SK-N-SH treated with all-trans-retinoic acid at 6 μM for 48 hours (cell line): ENCODE data around the gene ZEB2.

ENCODE experiments used
- ATAC-seq: fragments of 200-7000 bp; cut with Tn5 transposase; 3 replicates; pipeline ENCODE4 v1.9.1; 2020; ENCODE audit warnings: mild to moderate bottlenecking, moderate library complexity
- ARNTL ChIP-seq: fragments of 450-650 bp; formaldehyde crosslinking; IDR thresholded peaks from 2 replicates; pipeline ENCODE4 v1.5.0; 2020; ENCODE audit warnings: low read depth, mild to moderate bottlenecking, moderate library complexity, borderline replicate concordance
- BACH2 ChIP-seq: fragments of 250-450 bp; sonication (Bioruptor Pico); IDR thresholded peaks from 2 replicates; pipeline ENCODE4 v1.9.0; 2021; ENCODE audit warnings: mild to moderate bottlenecking, borderline replicate concordance
- CSDC2 ChIP-seq: fragments of 250-450 bp; sonication (Bioruptor Pico); IDR thresholded peaks from 2 replicates; pipeline ENCODE4 v1.5.0; 2020; ENCODE audit warnings: mild to moderate bottlenecking, moderate library complexity
- ESRRG ChIP-seq: fragments of 250-450 bp; sonication (Bioruptor Pico); IDR thresholded peaks from 2 replicates; pipeline ENCODE4 v1.6.1; 2021; ENCODE audit warnings: mild to moderate bottlenecking
- GLIS3 ChIP-seq: fragments of 250-450 bp; sonication (Bioruptor Pico); IDR thresholded peaks from 2 replicates; pipeline ENCODE4 v1.5.0; 2020; ENCODE audit warnings: mild to moderate bottlenecking, moderate library complexity
- ISL1 ChIP-seq: fragments of 250-450 bp; sonication (Bioruptor Pico); IDR thresholded peaks from 2 replicates; pipeline ENCODE4 v2.1.2; 2022; ENCODE audit warnings: mild to moderate bottlenecking, moderate library complexity
- OSR1 ChIP-seq: fragments of 250-450 bp; sonication (Bioruptor Pico); IDR thresholded peaks from 2 replicates; pipeline ENCODE4 v1.8.0; 2022; ENCODE audit warnings: moderate library complexity, mild to moderate bottlenecking, inconsistent platforms
- PATZ1 ChIP-seq: fragments of 250-450 bp; sonication (Bioruptor Pico); IDR thresholded peaks from 2 replicates; pipeline ENCODE4 v1.8.0; 2020; ENCODE audit warnings: mild to moderate bottlenecking, moderate library complexity, borderline replicate concordance
- POU6F1 ChIP-seq: fragments of 250-450 bp; sonication (Bioruptor Pico); IDR thresholded peaks from 2 replicates; pipeline ENCODE4 v1.8.0; 2021; ENCODE audit warnings: low read depth, mild to moderate bottlenecking, moderate library complexity, borderline replicate concordance
- PPARA ChIP-seq: fragments of 250-450 bp; sonication (Bioruptor Pico); IDR thresholded peaks from 2 replicates; pipeline ENCODE4 v1.5.0; 2020; ENCODE audit warnings: mild to moderate bottlenecking, borderline replicate concordance
- RARB ChIP-seq: fragments of 250-450 bp; sonication (Bioruptor Pico); IDR thresholded peaks from 2 replicates; pipeline ENCODE4 v1.8.0; 2021; ENCODE audit warnings: mild to moderate bottlenecking, moderate library complexity
- SNAI2 ChIP-seq: fragments of 250-450 bp; sonication (Bioruptor Pico); IDR thresholded peaks from 2 replicates; pipeline ENCODE4 v1.5.0; 2020; ENCODE audit warnings: mild to moderate bottlenecking, moderate library complexity
- TCF4 ChIP-seq: fragments of 250-450 bp; sonication (Bioruptor Pico); IDR thresholded peaks from 2 replicates; pipeline ENCODE4 v1.8.0; 2021; ENCODE audit warnings: mild to moderate bottlenecking, moderate library complexity, borderline replicate concordance
- TOX ChIP-seq: fragments of 250-450 bp; sonication (Bioruptor Pico); IDR thresholded peaks from 2 replicates; pipeline ENCODE4 v1.8.0; 2021; ENCODE audit warnings: mild to moderate bottlenecking, moderate library complexity, borderline replicate concordance
- TSHZ2 ChIP-seq: fragments of 250-450 bp; sonication (Bioruptor Pico); IDR thresholded peaks from 2 replicates; pipeline ENCODE4 v1.5.0; 2020; ENCODE audit warnings: mild to moderate bottlenecking, moderate library complexity
- ZC3H10 ChIP-seq: fragments of 250-450 bp; sonication (Bioruptor Pico); IDR thresholded peaks from 2 replicates; pipeline ENCODE4 v1.5.1; 2021; ENCODE audit warnings: mild to moderate bottlenecking, moderate library complexity
- ZFP3 ChIP-seq: fragments of 250-450 bp; sonication (Bioruptor Pico); IDR thresholded peaks from 2 replicates; pipeline ENCODE4 v1.5.0; 2020; ENCODE audit warnings: mild to moderate bottlenecking, moderate library complexity
- ZFP30 ChIP-seq: fragments of 450-650 bp; formaldehyde crosslinking; IDR thresholded peaks from 2 replicates; pipeline ENCODE4 v1.5.0; 2022; ENCODE audit warnings: mild to moderate bottlenecking, moderate library complexity
- ZNF565 ChIP-seq: fragments of 450-650 bp; formaldehyde crosslinking; conservative IDR thresholded peaks from 2 replicates; pipeline ENCODE4 v1.5.0; 2020; ENCODE audit warnings: low read depth, mild to moderate bottlenecking, moderate library complexity
- ZNF8 ChIP-seq: fragments of 450-650 bp; formaldehyde crosslinking; IDR thresholded peaks from 2 replicates; pipeline ENCODE4 v1.5.0; 2020; ENCODE audit warnings: mild to moderate bottlenecking, moderate library complexity

The ZEB2 gene

GRCh38 chr2:144477957-144478311 is 42.0 kb downstream of the ZEB2 start:
- no peak for ATAC-seq
- TF ChIP-seq PPARA (CRISPR knock-in tag) (no peak), GLIS3 (CRISPR knock-in tag) (no peak), ZFP3 (no peak), CSDC2 (CRISPR knock-in tag) (no peak), OSR1 (CRISPR knock-in tag) (no peak), BACH2 (CRISPR knock-in tag) (no peak)

- TF ChIP-seq TCF4 (CRISPR knock-in tag) (no peak), SNAI2 (CRISPR knock-in tag) (no peak), ISL1 (CRISPR knock-in tag) (no peak), POU6F1 (CRISPR knock-in tag) (no peak), ZFP3 (no peak), PATZ1 (CRISPR knock-in tag) (no peak), CSDC2 (CRISPR knock-in tag) (no peak), BACH2 (CRISPR knock-in tag) (no peak), ZNF565 (CRISPR knock-in tag) (no peak), TSHZ2 (CRISPR knock-in tag) (no peak)
- TF ChIP-seq, all 23 proteins: peak for 0
- ATAC-seq = peak; percentile 42; the same call in 2 of the 3 replicates
Observed at GRCh38 chr2:144477281-144477956, 42.5 kb downstream of the ZEB2 start.

- no peak for ATAC-seq
- no peak for TF ChIP-seq ISL1 (CRISPR knock-in tag)
- TF ChIP-seq POU6F1 (CRISPR knock-in tag) = no peak
- no peak for TF ChIP-seq ESRRG (CRISPR knock-in tag)
- TF ChIP-seq ZFP30 = no peak
- TF ChIP-seq OSR1 (CRISPR knock-in tag) = no peak
- TF ChIP-seq RARB (CRISPR knock-in tag) = no peak
- TF ChIP-seq CSDC2 (CRISPR knock-in tag) = no peak
- TF ChIP-seq TOX (CRISPR knock-in tag) = no peak
- TF ChIP-seq SNAI2 (CRISPR knock-in tag) = no peak
- TF ChIP-seq ZC3H10 = no peak
- no peak for TF ChIP-seq ZNF8 (CRISPR knock-in tag)
- TF ChIP-seq ARNTL (CRISPR knock-in tag) = no peak
- no peak for TF ChIP-seq TCF4 (CRISPR knock-in tag)
- no peak for TF ChIP-seq BACH2 (CRISPR knock-in tag)
- TF ChIP-seq, all 23 proteins: peak for 0
Observed at GRCh38 chr2:144476682-144477081, 43.2 kb downstream of the ZEB2 start.
